HEK293 (cell line): Measurements from ENCODE around the gene TEDDM1.

Experiments
- CTCF ChIA-PET: fragments of 350-600 bp; formaldehyde crosslinking; extraction: SDS; loops from one replicate; lab custom pipeline; 2021; ENCODE audit warnings: antibody characterized with exemption; lab: Yijun Ruan, JAX
- POLR2A ChIA-PET: fragments of 300-600 bp; formaldehyde crosslinking; extraction: SDS; loops from one replicate; lab custom pipeline; 2020; ENCODE audit warnings: antibody characterized with exemption, inconsistent platforms; lab: Yijun Ruan, JAX
- H3K27ac ChIP-seq: fragments of 200-500 bp; sonication (Bioruptor generic); 2 replicates; pipeline ENCODE4 v1.5.1; 2014; ENCODE audit warnings: low read depth, low read length, control low read depth, inconsistent platforms; ENCODE audit errors: extremely low read depth
- H3K36me3 ChIP-seq, 2 experiments: fragments of 200-500 bp in 1 of 2; sonication (Bioruptor generic) in 1 of 2; 1 replicate in 1 of 2; 2 replicates in 1 of 2; pipeline ENCODE4 v1.5.1; 2014 to 2017; ENCODE audit warnings: inconsistent platforms in 2 of 2, low read length in 2 of 2; ENCODE audit not compliant: control insufficient read depth in 2 of 2, insufficient read depth in 1 of 2
- H3K4me1 ChIP-seq: fragments of 200-500 bp; sonication (Bioruptor generic); 2 replicates; pipeline ENCODE4 v1.5.1; 2014; ENCODE audit warnings: mild to moderate bottlenecking, low read length, inconsistent platforms; ENCODE audit not compliant: control insufficient read depth, insufficient read depth
- H3K4me3 ChIP-seq: 2 replicates; pipeline ENCODE4 v1.5.1; 2011; ENCODE audit warnings: low read depth, mild to moderate bottlenecking, control low read depth, low read length, moderate library complexity
- H3K9me3 ChIP-seq: fragments of 200-500 bp; sonication (Bioruptor generic); 2 replicates; pipeline ENCODE4 v1.5.1; 2014; ENCODE audit warnings: low read depth, low read length, inconsistent platforms; ENCODE audit not compliant: control insufficient read depth, insufficient read depth
- BCL11B ChIP-seq: fragments of 450-650 bp; formaldehyde crosslinking; IDR thresholded peaks from 2 replicates; pipeline ENCODE4 v1.5.1; 2016; ENCODE audit warnings: low read depth, missing biosample characterization, missing genetic modification characterization
- BCL6B ChIP-seq: fragments of 450-650 bp; formaldehyde crosslinking; IDR thresholded peaks from 2 replicates; pipeline ENCODE4 v1.5.1; 2017; ENCODE audit warnings: missing biosample characterization, missing genetic modification characterization
- EGR2 ChIP-seq: fragments of 450-650 bp; formaldehyde crosslinking; IDR thresholded peaks from 2 replicates; pipeline ENCODE4 v1.5.1; 2016; ENCODE audit warnings: low read depth, missing biosample characterization, missing genetic modification characterization
- HIC1 ChIP-seq: fragments of 450-650 bp; formaldehyde crosslinking; IDR thresholded peaks from 2 replicates; pipeline ENCODE4 v1.5.1; 2016; ENCODE audit warnings: missing biosample characterization, missing genetic modification characterization
- PBX3 ChIP-seq: sonication (generic); formaldehyde crosslinking; IDR thresholded peaks from 2 replicates; pipeline ENCODE4 v1.8.1; 2022; ENCODE audit warnings: mild to moderate bottlenecking, moderate library complexity, missing genetic modification reagents
- PRDM10 ChIP-seq: fragments of 450-650 bp; formaldehyde crosslinking; IDR thresholded peaks from 2 replicates; pipeline ENCODE4 v1.5.1; 2016; ENCODE audit warnings: missing biosample characterization, missing genetic modification characterization
- SP3 ChIP-seq: fragments of 450-650 bp; formaldehyde crosslinking; IDR thresholded peaks from 2 replicates; pipeline ENCODE4 v1.5.1; 2016; ENCODE audit warnings: missing biosample characterization, missing genetic modification characterization
- ZBTB20 ChIP-seq: fragments of 450-650 bp; formaldehyde crosslinking; IDR thresholded peaks from 2 replicates; pipeline ENCODE4 v1.5.1; 2016; ENCODE audit warnings: missing biosample characterization, missing genetic modification characterization
- ZBTB7A ChIP-seq: fragments of 450-650 bp; formaldehyde crosslinking; IDR thresholded peaks from 2 replicates; pipeline ENCODE4 v1.5.1; 2016; ENCODE audit warnings: low read depth, missing biosample characterization, missing genetic modification characterization
- ZFP37 ChIP-seq: fragments of 450-650 bp; formaldehyde crosslinking; IDR thresholded peaks from 2 replicates; pipeline ENCODE4 v1.5.1; 2016; ENCODE audit warnings: missing biosample characterization, missing genetic modification characterization
- ZNF112 ChIP-seq: fragments of 450-650 bp; formaldehyde crosslinking; IDR thresholded peaks from 2 replicates; pipeline ENCODE4 v1.5.0; 2017; ENCODE audit warnings: missing biosample characterization, missing genetic modification characterization
- ZNF146 ChIP-seq: fragments of 450-650 bp; formaldehyde crosslinking; IDR thresholded peaks from 2 replicates; pipeline ENCODE4 v1.5.1; 2016; ENCODE audit warnings: missing biosample characterization, missing genetic modification characterization
- ZNF184 ChIP-seq: fragments of 450-650 bp; IDR thresholded peaks from 2 replicates; pipeline ENCODE4 v1.5.1; 2018; ENCODE audit warnings: missing biosample characterization, mild to moderate bottlenecking, missing genetic modification characterization
- ZNF664 ChIP-seq: fragments of 450-650 bp; formaldehyde crosslinking; IDR thresholded peaks from 2 replicates; pipeline ENCODE4 v1.5.1; 2016; ENCODE audit warnings: missing biosample characterization, missing genetic modification characterization
- ZNF707 ChIP-seq: fragments of 450-650 bp; formaldehyde crosslinking; IDR thresholded peaks from 2 replicates; pipeline ENCODE4 v1.5.1; 2016; ENCODE audit warnings: missing biosample characterization, missing genetic modification characterization
- TF ChIP-seq, protein P1 (sequence below): fragments of 450-650 bp; formaldehyde crosslinking; IDR thresholded peaks from 2 replicates; pipeline ENCODE4 v1.5.1; 2016; ENCODE audit warnings: missing biosample characterization, missing genetic modification characterization
- TF ChIP-seq, protein P2 (sequence below): fragments of 450-650 bp; IDR thresholded peaks from 2 replicates; pipeline ENCODE4 v1.5.1; 2018; ENCODE audit warnings: missing biosample characterization, missing genetic modification characterization
- TF ChIP-seq, protein P3 (sequence below): IDR thresholded peaks from 2 replicates; pipeline ENCODE4 v1.6.1; 2011; ENCODE audit warnings: mild to moderate bottlenecking, low read depth, low read length, borderline replicate concordance

Gene TEDDM1

DNA sequence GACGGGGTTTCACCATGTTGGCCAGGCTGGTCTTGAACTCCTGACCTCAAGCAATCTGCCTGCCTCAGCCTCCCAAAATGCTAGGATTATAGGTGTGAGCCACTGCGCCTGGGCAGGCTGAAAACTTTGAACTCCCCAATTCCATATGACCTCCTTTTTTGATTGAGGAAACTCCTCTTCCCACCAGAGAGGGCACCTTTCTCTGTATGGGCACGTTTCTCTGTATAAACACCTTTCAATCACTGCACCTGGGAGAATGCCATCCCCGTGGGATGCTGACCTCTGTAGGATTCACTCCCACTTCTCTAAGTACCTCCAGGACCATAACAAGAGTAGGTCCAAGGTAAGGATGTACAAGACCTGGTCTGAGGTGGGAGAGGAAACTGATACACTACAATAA is 9.7 kb upstream of the TEDDM1 start:
- TF ChIP-seq EGR2 (tag by site-specific recombination) = 0 out of 2 replicates have a peak, but pooled peaks have one; percentile 12
- TF ChIP-seq, protein P1, sequence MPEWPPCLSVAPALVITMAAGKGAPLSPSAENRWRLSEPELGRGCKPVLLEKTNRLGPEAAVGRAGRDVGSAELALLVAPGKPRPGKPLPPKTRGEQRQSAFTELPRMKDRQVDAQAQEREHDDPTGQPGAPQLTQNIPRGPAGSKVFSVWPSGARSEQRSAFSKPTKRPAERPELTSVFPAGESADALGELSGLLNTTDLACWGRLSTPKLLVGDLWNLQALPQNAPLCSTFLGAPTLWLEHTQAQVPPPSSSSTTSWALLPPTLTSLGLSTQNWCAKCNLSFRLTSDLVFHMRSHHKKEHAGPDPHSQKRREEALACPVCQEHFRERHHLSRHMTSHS (tag by site-specific recombination) = no peak
- H3K36me3 ChIP-seq = no peaks in the 10 kb centered on the region
- POLR2A ChIA-PET = no interaction called here
- CTCF ChIA-PET = interaction anchor here (0.6 to 0.7 kb wide), 2 partner anchors 219 to 288 kb away, joined by 3 read pairs; no protein-coding TSS in a partner anchor
- no peak overlapping the region for H3K4me3 ChIP-seq
- H3K9me3 ChIP-seq = no peaks in the 10 kb centered on the region
- no peaks in the 10 kb centered on the region for H3K4me1 ChIP-seq
- H3K27ac ChIP-seq = no peak overlapping the region

- H3K36me3 ChIP-seq = no peaks in the 10 kb centered on the region
- CTCF ChIA-PET = interaction anchor here (1.6 to 1.9 kb wide), 2 partner anchors 12 to 265 kb away, joined by 7 to 9 read pairs; no protein-coding TSS in a partner anchor
- no peak for TF ChIP-seq ZBTB20
- TF ChIP-seq BCL6B = no peak
- TF ChIP-seq PBX3 (CRISPR knock-in tag) = no peak
- no peak for TF ChIP-seq ZBTB7A
- no peak for TF ChIP-seq EGR2 (tag by site-specific recombination)
- TF ChIP-seq, protein P2, sequence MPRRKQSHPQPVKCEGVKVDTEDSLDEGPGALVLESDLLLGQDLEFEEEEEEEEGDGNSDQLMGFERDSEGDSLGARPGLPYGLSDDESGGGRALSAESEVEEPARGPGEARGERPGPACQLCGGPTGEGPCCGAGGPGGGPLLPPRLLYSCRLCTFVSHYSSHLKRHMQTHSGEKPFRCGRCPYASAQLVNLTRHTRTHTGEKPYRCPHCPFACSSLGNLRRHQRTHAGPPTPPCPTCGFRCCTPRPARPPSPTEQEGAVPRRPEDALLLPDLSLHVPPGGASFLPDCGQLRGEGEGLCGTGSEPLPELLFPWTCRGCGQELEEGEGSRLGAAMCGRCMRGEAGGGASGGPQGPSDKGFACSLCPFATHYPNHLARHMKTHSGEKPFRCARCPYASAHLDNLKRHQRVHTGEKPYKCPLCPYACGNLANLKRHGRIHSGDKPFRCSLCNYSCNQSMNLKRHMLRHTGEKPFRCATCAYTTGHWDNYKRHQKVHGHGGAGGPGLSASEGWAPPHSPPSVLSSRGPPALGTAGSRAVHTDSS (tag by site-specific recombination) = no peak
- no peak for TF ChIP-seq ZNF146 (tag by site-specific recombination)
- no peak for TF ChIP-seq ZNF184
- TF ChIP-seq, all 188 proteins: peak for 0
- Histone ChIP-seq H3K27ac (no peak overlapping the region), H3K9me3 (no peaks in the 10 kb centered on the region), H3K4me3 (no peak overlapping the region), H3K4me1 (no peaks in the 10 kb centered on the region)
- POLR2A ChIA-PET = interaction anchor here (1.4 kb wide), 1 partner anchor 17 kb away, joined by 5 read pairs; the partner anchor contains the start of gene GLUL
These were observed 8.1 kb upstream of the TEDDM1 start for GRCh38 chr1:182408435-182409075.

DNA sequence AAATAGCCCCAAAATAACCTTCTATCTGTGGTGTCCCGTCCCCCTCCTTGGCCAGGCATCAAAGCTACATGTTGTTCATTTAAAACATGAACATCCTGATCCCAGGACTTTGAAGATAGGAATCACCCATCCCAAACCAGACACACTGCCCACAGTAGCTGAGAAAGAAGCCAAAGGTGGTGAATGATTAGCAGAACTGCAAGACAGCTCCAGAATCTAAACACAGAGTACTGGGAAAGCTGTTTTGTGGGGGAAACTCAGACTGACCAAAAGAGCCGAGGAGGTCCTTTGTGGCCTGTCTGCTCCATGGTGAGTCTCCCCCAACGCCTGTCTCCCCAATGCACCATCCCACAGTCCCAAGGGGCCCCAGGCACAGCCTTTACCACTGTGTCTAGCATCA is 7.3 kb upstream of the TEDDM1 start:
- H3K4me1 ChIP-seq = no peaks in the 10 kb centered on the region
- H3K9me3 ChIP-seq = no peaks in the 10 kb centered on the region
- CTCF ChIA-PET = interaction anchor here (0.6 to 1.9 kb wide), 3 partner anchors 11 to 312 kb away, joined by 3 to 9 read pairs (median 4); no protein-coding TSS in a partner anchor
- no peak overlapping the region for H3K4me3 ChIP-seq
- H3K27ac ChIP-seq = no peak overlapping the region
- POLR2A ChIA-PET = interaction anchor here (1.4 kb wide), 2 partner anchors 16 kb away, joined by 4 to 5 read pairs; partner anchors contain the start of gene GLUL
- H3K36me3 ChIP-seq = no peaks in the 10 kb centered on the region
- TF ChIP-seq HIC1 (tag by site-specific recombination) (no peak), ZNF707 (no peak), ZNF112 (tag by site-specific recombination) (no peak), PRDM10 (tag by site-specific recombination) (no peak), ZNF664 (tag by site-specific recombination) (no peak), SP3 (tag by site-specific recombination) (no peak), EGR2 (tag by site-specific recombination) (no peak), ZFP37 (no peak), BCL11B (no peak)
- TF ChIP-seq, protein P3, sequence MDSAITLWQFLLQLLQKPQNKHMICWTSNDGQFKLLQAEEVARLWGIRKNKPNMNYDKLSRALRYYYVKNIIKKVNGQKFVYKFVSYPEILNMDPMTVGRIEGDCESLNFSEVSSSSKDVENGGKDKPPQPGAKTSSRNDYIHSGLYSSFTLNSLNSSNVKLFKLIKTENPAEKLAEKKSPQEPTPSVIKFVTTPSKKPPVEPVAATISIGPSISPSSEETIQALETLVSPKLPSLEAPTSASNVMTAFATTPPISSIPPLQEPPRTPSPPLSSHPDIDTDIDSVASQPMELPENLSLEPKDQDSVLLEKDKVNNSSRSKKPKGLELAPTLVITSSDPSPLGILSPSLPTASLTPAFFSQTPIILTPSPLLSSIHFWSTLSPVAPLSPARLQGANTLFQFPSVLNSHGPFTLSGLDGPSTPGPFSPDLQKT = no peak
